ENCODE data around the gene PYHIN1.

GRCh38 chr1:158893654-158894053, 37.7 kb upstream of the PYHIN1 start:
- TF ChIP-seq POLR2A (IDR thresholded peaks at IDR 0.05) (no peak), CTCF (IDR thresholded peaks at IDR 0.05 in 4 of 5, conservative IDR thresholded peaks at IDR 0.05 in 1 of 5) (no peak)

All from gastrocnemius medialis (tissue), 4 donors.